Sigmoid colon (tissue), 7 donors: ENCODE data around the gene PLEKHG4B. TPM values are rescaled to one million over a fixed set of nuclear protein-coding genes. Genes with fewer than 3 reads are reported as not detected.

ENCODE experiments used
- DNase-seq: peaks from one replicate; pipeline ENCODE4 v3.0.0-alpha.2; 2019
- H3K27ac ChIP-seq, 4 donors: fragments of 200-600 bp; sonication (generic); one replicate each; pipeline ENCODE4 v1.5.1; 2016 to 2019; ENCODE audit warnings: mild to moderate bottlenecking in 1 of 4
- H3K27me3 ChIP-seq, 3 donors: fragments of 200-600 bp; sonication (generic); one replicate each; pipeline ENCODE4 v1.5.1; 2019; ENCODE audit warnings: mild to moderate bottlenecking in 1 of 3
- H3K36me3 ChIP-seq, 4 donors: fragments of 200-600 bp; sonication (generic); one replicate each; pipeline ENCODE4 v1.5.1; 2016 to 2019
- H3K4me1 ChIP-seq, 4 donors: fragments of 200-600 bp; sonication (generic); one replicate each; pipeline ENCODE4 v1.5.1; 2017 to 2019
- H3K4me3 ChIP-seq, 4 donors: fragments of 200-600 bp; sonication (generic); one replicate each; pipeline ENCODE4 v1.5.1; 2017 to 2019; ENCODE audit warnings: mild to moderate bottlenecking in 2 of 4, moderate library complexity in 1 of 4
- H3K9me3 ChIP-seq, 4 donors: fragments of 200-600 bp in 3 of 4; sonication (generic) in 3 of 4; one replicate each; pipeline versions ENCODE4 v1.5.1 to v1.6.1; 2013 to 2019
- EP300 ChIP-seq, 4 donors: sonication (generic); formaldehyde crosslinking; IDR thresholded peaks; one replicate each; pipeline ENCODE4 v1.6.1; 2017; ENCODE audit warnings: antibody characterized with exemption in 4 of 4
- POLR2A ChIP-seq, 2 donors: fragments of 450-650 bp; IDR thresholded peaks; one replicate each; pipeline ENCODE4 v1.6.1; 2016; ENCODE audit warnings: antibody characterized with exemption in 2 of 2, mild to moderate bottlenecking in 2 of 2, moderate library complexity in 2 of 2
- POLR2AphosphoS5 ChIP-seq, 4 donors: sonication (generic); formaldehyde crosslinking; IDR thresholded peaks; one replicate each; pipeline ENCODE4 v1.6.1; 2017; ENCODE audit warnings: antibody characterized with exemption in 4 of 4
- WGBS, 2 donors: extraction: QIAGEN DNeasy Blood & Tissue Kit; methylation state at CpG; one replicate each; pipeline ENCODE4 v1.1.7; 2013; 5-methylcytosine and 5-hydroxymethylcytosine counted together
- intact Hi-C: fragments of 100-400 bp; cut with DNase I; formaldehyde crosslinking; loops from one replicate; pipeline ENCODE4 v1.15.1; 2023
- polyA plus RNA-seq, 3 donors: library from polyadenylated mRNA; stranded (reverse); fragments of 200-250 nt; gene quantifications; one replicate each; pipeline ENCODE4 v1.2.3, GENCODE V29; 2013
- total RNA-seq, 4 donors: library from RNA; depleted of rRNA; stranded (reverse); fragments of >200 nt; gene quantifications; one replicate each; pipeline ENCODE4 v1.1.0, GENCODE V29; 2016
- TF ChIP-seq, protein P1 (sequence below), 4 experiments: fragments of 450-650 bp in 3 of 4; fragments of 200-600 bp in 1 of 4; IDR thresholded peaks; one replicate each; pipeline ENCODE4 v1.5.1; 2016 to 2019; ENCODE audit warnings: antibody characterized with exemption in 4 of 4, mild to moderate bottlenecking in 3 of 4, moderate library complexity in 2 of 4
- donor health status: healthy with polysubstance abuse.
- donor health status: Bipolar disorder and iron deficiency.
- donor health status: healthy.

PLEKHG4B gene
- total and polyA plus RNA-seq, 7 donors, result 0.04 to 1.9 (median 0.36) TPM; not detected in 2

GRCh38 chr5:79263-79662 lies 12.7 kb upstream of the PLEKHG4B start:
- peaks cover 0 to 10% (median 0%) of the 10 kb centered on the region in 3 donors for H3K27me3 ChIP-seq
- H3K4me3 ChIP-seq, result no peak overlapping the region
- H3K27ac ChIP-seq, result no peak overlapping the region
- H3K4me1 ChIP-seq, result no peaks in the 10 kb centered on the region
- intact Hi-C loops, result no loop called here
- no peak for DNase-seq
- WGBS, 2 donors, result 66 to 69% methylated on average over 10 of the region's 10 CpGs
- no peak for TF ChIP-seq POLR2A (IDR thresholded peaks at IDR 0.05)
- TF ChIP-seq EP300 (IDR thresholded peaks at IDR 0.05), result no peak
- TF ChIP-seq, protein P1, sequence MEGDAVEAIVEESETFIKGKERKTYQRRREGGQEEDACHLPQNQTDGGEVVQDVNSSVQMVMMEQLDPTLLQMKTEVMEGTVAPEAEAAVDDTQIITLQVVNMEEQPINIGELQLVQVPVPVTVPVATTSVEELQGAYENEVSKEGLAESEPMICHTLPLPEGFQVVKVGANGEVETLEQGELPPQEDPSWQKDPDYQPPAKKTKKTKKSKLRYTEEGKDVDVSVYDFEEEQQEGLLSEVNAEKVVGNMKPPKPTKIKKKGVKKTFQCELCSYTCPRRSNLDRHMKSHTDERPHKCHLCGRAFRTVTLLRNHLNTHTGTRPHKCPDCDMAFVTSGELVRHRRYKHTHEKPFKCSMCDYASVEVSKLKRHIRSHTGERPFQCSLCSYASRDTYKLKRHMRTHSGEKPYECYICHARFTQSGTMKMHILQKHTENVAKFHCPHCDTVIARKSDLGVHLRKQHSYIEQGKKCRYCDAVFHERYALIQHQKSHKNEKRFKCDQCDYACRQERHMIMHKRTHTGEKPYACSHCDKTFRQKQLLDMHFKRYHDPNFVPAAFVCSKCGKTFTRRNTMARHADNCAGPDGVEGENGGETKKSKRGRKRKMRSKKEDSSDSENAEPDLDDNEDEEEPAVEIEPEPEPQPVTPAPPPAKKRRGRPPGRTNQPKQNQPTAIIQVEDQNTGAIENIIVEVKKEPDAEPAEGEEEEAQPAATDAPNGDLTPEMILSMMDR (IDR thresholded peaks at IDR 0.05), result no peak
- no peak for TF ChIP-seq POLR2AphosphoS5 (IDR thresholded peaks at IDR 0.05)
- no peaks in the 10 kb centered on the region for H3K9me3 ChIP-seq
- no peaks in the 10 kb centered on the region for H3K36me3 ChIP-seq

GRCh38 chr5:79821-80220 lies 12.1 kb upstream of the PLEKHG4B start:
- intact Hi-C loops, result no loop called here
- H3K27ac ChIP-seq, result no peak overlapping the region
- no peak for DNase-seq
- H3K36me3 ChIP-seq, result no peaks in the 10 kb centered on the region
- no peak for TF ChIP-seq EP300 (IDR thresholded peaks at IDR 0.05)
- TF ChIP-seq, protein P1 (IDR thresholded peaks at IDR 0.05), result no peak
- TF ChIP-seq POLR2AphosphoS5 (IDR thresholded peaks at IDR 0.05), result no peak
- no peak for TF ChIP-seq POLR2A (IDR thresholded peaks at IDR 0.05)
- no peaks in the 10 kb centered on the region for H3K9me3 ChIP-seq
- H3K4me3 ChIP-seq, result no peak overlapping the region
- 81 to 87% methylated on average over 5 of the region's 5 CpGs for WGBS, 2 donors
- no peaks in the 10 kb centered on the region for H3K4me1 ChIP-seq
- peaks cover 0 to 10% (median 0%) of the 10 kb centered on the region in 3 donors for H3K27me3 ChIP-seq

DNA sequence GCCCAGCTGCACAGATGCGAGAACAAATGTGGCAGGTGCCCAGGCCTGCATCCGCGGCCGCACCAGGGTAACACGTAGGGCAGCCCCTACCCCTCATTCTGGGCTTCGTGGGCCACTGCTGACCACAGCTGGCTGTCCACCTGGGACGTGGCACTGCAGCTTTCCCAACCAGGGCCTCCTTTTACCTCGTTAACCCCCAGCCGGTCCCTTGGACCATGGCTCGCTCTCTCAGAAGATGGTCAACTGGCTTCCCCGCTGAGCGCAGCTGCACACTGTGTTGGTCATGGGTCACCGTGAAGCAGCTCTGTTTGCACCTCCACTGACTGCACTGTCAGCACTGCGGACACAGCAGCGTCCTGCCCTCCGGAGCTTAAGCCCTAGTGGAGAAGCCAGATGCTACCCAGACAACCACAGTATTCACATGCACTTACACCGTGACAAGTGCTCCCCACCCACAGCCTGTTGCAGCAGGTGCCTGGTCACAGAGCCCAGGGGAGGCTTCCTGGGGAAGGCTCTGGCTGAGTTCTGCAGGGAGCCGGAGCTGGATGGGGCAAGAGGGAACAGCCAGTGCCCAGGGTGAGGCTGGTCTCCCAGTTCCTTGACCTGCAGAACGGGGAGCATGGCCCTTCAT lies 10.5 kb upstream of the PLEKHG4B start:
- no peak for TF ChIP-seq POLR2AphosphoS5 (IDR thresholded peaks at IDR 0.05)
- TF ChIP-seq, protein P1 (IDR thresholded peaks at IDR 0.05), result no peak
- no peak for TF ChIP-seq POLR2A (IDR thresholded peaks at IDR 0.05)
- no peak for TF ChIP-seq EP300 (IDR thresholded peaks at IDR 0.05)
- H3K27ac ChIP-seq, result no peak overlapping the region
- DNase-seq, result no peak
- no peak overlapping the region for H3K4me3 ChIP-seq
- no peaks in the 10 kb centered on the region for H3K9me3 ChIP-seq
- intact Hi-C loops, result no loop called here
- H3K36me3 ChIP-seq, result no peaks in the 10 kb centered on the region
- H3K4me1 ChIP-seq, result no peaks in the 10 kb centered on the region
- WGBS, 2 donors, result 77 to 79% methylated on average over 19 of the region's 19 CpGs
- peaks cover 0 to 4% (median 0%) of the 10 kb centered on the region in 3 donors for H3K27me3 ChIP-seq

DNA sequence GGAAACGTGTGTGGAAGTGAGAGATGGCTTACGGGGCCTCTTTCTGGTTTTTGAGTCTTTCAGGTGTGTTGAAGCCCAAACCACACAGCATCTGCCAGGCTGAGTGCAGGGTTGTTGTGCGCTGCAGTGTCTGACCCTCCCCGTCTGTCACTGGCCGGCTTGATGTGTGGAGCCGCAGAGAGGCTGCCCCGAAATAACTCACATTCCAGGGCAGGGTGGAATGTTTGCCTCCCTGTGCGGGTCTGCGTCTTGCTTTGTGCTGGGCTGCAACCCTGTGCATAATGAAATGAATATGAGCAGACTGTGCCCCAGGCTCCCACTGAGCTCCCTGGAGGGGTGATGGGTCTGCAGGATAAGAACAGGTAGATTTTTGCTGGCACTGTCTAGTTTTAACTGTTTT lies 9.9 kb upstream of the PLEKHG4B start:
- TF ChIP-seq, protein P1 (IDR thresholded peaks at IDR 0.05), result no peak
- TF ChIP-seq POLR2AphosphoS5 (IDR thresholded peaks at IDR 0.05) (no peak), EP300 (IDR thresholded peaks at IDR 0.05) (no peak), POLR2A (IDR thresholded peaks at IDR 0.05) (no peak)
- Histone ChIP-seq H3K9me3 (no peaks in the 10 kb centered on the region), H3K27me3 (peaks cover 0 to 4% (median 0%) of the 10 kb centered on the region in 3 donors), H3K4me3 (no peak overlapping the region), H3K36me3 (no peaks in the 10 kb centered on the region), H3K4me1 (no peaks in the 10 kb centered on the region), H3K27ac (no peak overlapping the region)
- intact Hi-C loops, result no loop called here
- DNase-seq, result no peak
- WGBS, 2 donors, result 18 to 40% methylated on average over 9 of the region's 9 CpGs

GRCh38 chr5:82570-82969 lies 9.4 kb upstream of the PLEKHG4B start:
- H3K9me3 ChIP-seq, result no peaks in the 10 kb centered on the region
- H3K27ac ChIP-seq, result no peak overlapping the region
- no peak for DNase-seq
- H3K4me3 ChIP-seq, result no peak overlapping the region
- H3K27me3 ChIP-seq, result peaks cover 0 to 4% (median 0%) of the 10 kb centered on the region in 3 donors
- no peaks in the 10 kb centered on the region for H3K36me3 ChIP-seq
- no peaks in the 10 kb centered on the region for H3K4me1 ChIP-seq
- 32 to 46% methylated on average over 10 of the region's 10 CpGs for WGBS, 2 donors
- intact Hi-C loops, result no loop called here
- no peak for TF ChIP-seq EP300 (IDR thresholded peaks at IDR 0.05)
